Trophoblast cell (in vitro differentiated cells and primary cell): ENCODE measurements around the gene ACTMAP.

ENCODE experiments used
- DNase-seq, 2 donors: peaks; one replicate each; pipeline ENCODE4 v3.0.0-alpha.2; 2016
- H2AFZ ChIP-seq: 2 replicates; pipeline ENCODE4 v1.6.1; 2013; ENCODE audit warnings: low read length, moderate library complexity, mild to moderate bottlenecking; ENCODE audit not compliant: insufficient read depth, poor library complexity
- H2AK5ac ChIP-seq: 2 replicates; pipeline ENCODE4 v1.6.1; 2013; ENCODE audit warnings: mild to moderate bottlenecking, low read length
- H2BK120ac ChIP-seq: 2 replicates; pipeline ENCODE4 v1.6.1; 2013; ENCODE audit warnings: low read length, mild to moderate bottlenecking, moderate library complexity; ENCODE audit not compliant: insufficient read depth, poor library complexity
- H2BK12ac ChIP-seq: 2 replicates; pipeline ENCODE4 v1.6.1; 2013; ENCODE audit warnings: mild to moderate bottlenecking, low read length, moderate library complexity
- H2BK5ac ChIP-seq: 2 replicates; pipeline ENCODE4 v1.6.1; 2013; ENCODE audit warnings: low read length, low read depth, moderate library complexity, mild to moderate bottlenecking; ENCODE audit not compliant: poor library complexity
- H3K14ac ChIP-seq: 2 replicates; pipeline ENCODE4 v1.6.1; 2013; ENCODE audit warnings: mild to moderate bottlenecking, low read length
- H3K18ac ChIP-seq: 2 replicates; pipeline ENCODE4 v1.6.1; 2013; ENCODE audit warnings: mild to moderate bottlenecking, low read length
- H3K23ac ChIP-seq: 2 replicates; pipeline ENCODE4 v1.6.1; 2013; ENCODE audit warnings: low read length
- H3K27ac ChIP-seq: 2 replicates; pipeline ENCODE4 v1.5.1; 2013; ENCODE audit warnings: low read depth, mild to moderate bottlenecking, inconsistent platforms, low read length, moderate library complexity
- H3K27me3 ChIP-seq: 2 replicates; pipeline ENCODE4 v1.6.1; 2013; ENCODE audit warnings: inconsistent platforms, mild to moderate bottlenecking, low read length, moderate library complexity; ENCODE audit not compliant: insufficient read depth
- H3K36me3 ChIP-seq, 2 experiments: 1 replicate in 1 of 2; 2 replicates in 1 of 2; pipeline ENCODE4 v1.6.1; 2013; ENCODE audit warnings: low read length in 2 of 2, mild to moderate bottlenecking in 2 of 2, moderate library complexity in 1 of 2; ENCODE audit not compliant: insufficient read depth in 2 of 2, control insufficient read depth in 1 of 2
- H3K4ac ChIP-seq: 2 replicates; pipeline ENCODE4 v1.6.1; 2013; ENCODE audit warnings: low read depth, mild to moderate bottlenecking, low read length, moderate library complexity
- H3K4me1 ChIP-seq, 2 experiments: 1 replicate in 1 of 2; 2 replicates in 1 of 2; pipeline ENCODE4 v1.6.1; 2013; ENCODE audit warnings: low read length in 2 of 2, mild to moderate bottlenecking in 2 of 2, moderate library complexity in 1 of 2; ENCODE audit not compliant: insufficient read depth in 2 of 2, control insufficient read depth in 1 of 2
- H3K4me2 ChIP-seq: 2 replicates; pipeline ENCODE4 v1.6.1; 2013; ENCODE audit warnings: inconsistent platforms, mild to moderate bottlenecking, low read length, moderate library complexity
- H3K4me3 ChIP-seq: 2 replicates; pipeline ENCODE4 v1.5.1; 2013; ENCODE audit warnings: mild to moderate bottlenecking, low read depth, low read length, inconsistent platforms
- H3K79me1 ChIP-seq: one replicate; pipeline ENCODE4 v1.6.1; 2013; ENCODE audit warnings: low read length
- H3K79me2 ChIP-seq: 2 replicates; pipeline ENCODE4 v1.6.1; 2013; ENCODE audit warnings: low read length, mild to moderate bottlenecking; ENCODE audit not compliant: control insufficient read depth, insufficient read depth, poor library complexity
- H3K9ac ChIP-seq: 2 replicates; pipeline ENCODE4 v1.6.1; 2013; ENCODE audit warnings: mild to moderate bottlenecking, low read length
- H3K9me3 ChIP-seq: 2 replicates; pipeline ENCODE4 v1.6.1; 2013; ENCODE audit warnings: low read depth, mild to moderate bottlenecking, control low read depth, inconsistent platforms, low read length; ENCODE audit not compliant: insufficient read depth
- H4K12ac ChIP-seq: 2 replicates; pipeline ENCODE4 v1.6.1; 2013; ENCODE audit warnings: low read depth, mild to moderate bottlenecking, low read length, moderate library complexity
- H4K8ac ChIP-seq: 2 replicates; pipeline ENCODE4 v1.6.1; 2013; ENCODE audit warnings: low read depth, mild to moderate bottlenecking, low read length, moderate library complexity
- H4K91ac ChIP-seq: one replicate; pipeline ENCODE4 v1.6.1; 2013; ENCODE audit warnings: low read depth, mild to moderate bottlenecking, low read length, moderate library complexity
- WGBS: extraction: QIAGEN DNeasy Blood & Tissue Kit; methylation state at CpG from one replicate; pipeline ENCODE4 v1.1.7; 2013; ENCODE audit warnings: missing lambda C conversion rate; ENCODE audit not compliant: insufficient read length, insufficient coverage; ENCODE audit errors: extremely low coverage; 5-methylcytosine and 5-hydroxymethylcytosine counted together

The ACTMAP gene

DNA sequence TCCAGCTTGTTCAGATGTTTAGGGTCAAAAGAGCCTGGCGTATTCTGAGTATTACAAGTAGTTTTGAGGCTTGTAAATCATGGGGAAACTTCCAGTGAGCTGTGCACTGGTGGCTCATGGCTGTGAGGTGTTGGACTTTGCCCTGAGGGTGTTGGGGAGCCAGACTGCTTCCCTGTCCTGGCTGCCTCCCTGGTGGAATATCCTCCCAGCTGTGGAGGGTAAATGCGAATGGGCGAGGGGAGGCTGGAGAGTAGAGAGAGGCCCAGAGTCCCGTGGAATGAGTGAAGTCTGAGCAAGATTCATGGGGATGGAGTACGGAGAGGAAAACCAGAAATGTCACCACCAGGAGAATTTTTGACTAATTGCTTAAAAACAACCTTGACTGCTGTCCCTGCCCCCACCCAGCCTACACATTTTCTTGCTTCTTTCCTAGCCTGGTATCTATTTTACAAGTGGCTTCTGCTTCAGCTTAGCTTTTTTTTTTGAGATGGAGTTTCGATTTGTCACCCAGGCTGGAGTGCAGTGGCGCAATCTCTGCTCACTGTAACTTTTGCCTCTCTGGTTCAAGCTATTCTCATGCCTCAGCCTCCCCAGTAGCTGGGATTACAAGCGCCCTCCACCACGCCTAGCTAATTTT, 4.5 kb upstream of the ACTMAP start:
- H3K9me3 ChIP-seq = no peaks in the 10 kb centered on the region
- peak overlapping the region; percentile 32 for H3K4me2 ChIP-seq
- peak overlapping the region; percentile 71 for H3K4ac ChIP-seq
- peaks cover 38% of the 10 kb centered on the region for H3K79me2 ChIP-seq
- H2AK5ac ChIP-seq = peak overlapping the region; percentile 26
- H3K4me3 ChIP-seq = no peak overlapping the region
- no peak overlapping the region for H2BK5ac ChIP-seq
- no peak overlapping the region for H4K91ac ChIP-seq
- peaks cover 39 to 40% of the 10 kb centered on the region in 2 experiments for H3K36me3 ChIP-seq
- H3K79me1 ChIP-seq = peaks cover 19% of the 10 kb centered on the region
- H2BK12ac ChIP-seq = peak overlapping the region; percentile 11
- H3K9ac ChIP-seq = no peak overlapping the region
- no peak overlapping the region for H2AFZ ChIP-seq
- no peaks in the 10 kb centered on the region for H3K27me3 ChIP-seq
- WGBS = no CpG with 5 or more reads among the region's 9 CpGs
- DNase-seq = peak; percentile 84 to 85
- H3K4me1 ChIP-seq = peaks cover 24 to 28% of the 10 kb centered on the region in 2 experiments
- H3K18ac ChIP-seq = peak overlapping the region; percentile 17
- H3K27ac ChIP-seq = peak overlapping the region; percentile 36
- H4K8ac ChIP-seq = no peak overlapping the region
- no peak overlapping the region for H2BK120ac ChIP-seq
- H3K14ac ChIP-seq = no peak overlapping the region
- peak overlapping the region; percentile 31 for H4K12ac ChIP-seq
- H3K23ac ChIP-seq = no peak overlapping the region

DNA sequence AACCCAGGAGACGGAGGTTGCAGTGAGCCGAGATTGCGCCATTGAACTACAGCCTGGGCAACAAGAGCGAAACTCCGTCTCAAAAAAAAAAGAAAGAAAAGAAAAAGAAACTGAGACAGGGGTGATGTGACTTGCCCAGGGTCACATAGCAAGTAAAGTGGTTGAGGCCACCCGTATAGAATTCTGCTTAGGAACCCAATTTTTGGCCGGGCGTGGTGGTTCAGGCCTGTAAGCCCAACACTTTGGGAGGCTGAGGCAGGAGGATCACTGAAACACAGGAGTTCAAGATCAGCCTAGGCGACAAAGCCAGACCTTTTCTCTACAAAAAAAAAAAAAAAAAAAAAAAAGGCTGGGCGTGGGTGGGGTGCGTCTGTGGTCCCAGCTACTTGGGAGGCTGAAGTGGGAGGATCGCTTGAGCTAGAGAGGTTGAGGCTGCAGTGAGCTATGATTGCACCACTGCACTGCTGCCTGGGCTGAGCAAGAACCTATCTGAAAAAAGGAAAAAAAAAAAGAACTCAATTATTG, 2.0 kb upstream of the ACTMAP start:
- Histone ChIP-seq H3K4me1 (peaks cover 38 to 41% of the 10 kb centered on the region in 2 experiments), H3K4me3 (no peak overlapping the region), H2BK12ac (no peak overlapping the region), H3K23ac (no peak overlapping the region), H2AFZ (no peak overlapping the region), H4K8ac (no peak overlapping the region), H2AK5ac (no peak overlapping the region), H3K4me2 (peak overlapping the region; percentile 57), H4K91ac (peak overlapping the region; percentile 19), H4K12ac (no peak overlapping the region), H3K9me3 (no peaks in the 10 kb centered on the region), H3K79me2 (peaks cover 42% of the 10 kb centered on the region), H3K4ac (peak overlapping the region; percentile 98), H3K18ac (no peak overlapping the region), H3K27ac (no peak overlapping the region), H3K9ac (no peak overlapping the region), H2BK120ac (no peak overlapping the region), H2BK5ac (no peak overlapping the region), H3K27me3 (no peaks in the 10 kb centered on the region), H3K14ac (no peak overlapping the region), H3K36me3 (peaks cover 21 to 22% of the 10 kb centered on the region in 2 experiments), H3K79me1 (peaks cover 29% of the 10 kb centered on the region)
- DNase-seq = no peak
- WGBS = no CpG with 5 or more reads among the region's 12 CpGs

DNA sequence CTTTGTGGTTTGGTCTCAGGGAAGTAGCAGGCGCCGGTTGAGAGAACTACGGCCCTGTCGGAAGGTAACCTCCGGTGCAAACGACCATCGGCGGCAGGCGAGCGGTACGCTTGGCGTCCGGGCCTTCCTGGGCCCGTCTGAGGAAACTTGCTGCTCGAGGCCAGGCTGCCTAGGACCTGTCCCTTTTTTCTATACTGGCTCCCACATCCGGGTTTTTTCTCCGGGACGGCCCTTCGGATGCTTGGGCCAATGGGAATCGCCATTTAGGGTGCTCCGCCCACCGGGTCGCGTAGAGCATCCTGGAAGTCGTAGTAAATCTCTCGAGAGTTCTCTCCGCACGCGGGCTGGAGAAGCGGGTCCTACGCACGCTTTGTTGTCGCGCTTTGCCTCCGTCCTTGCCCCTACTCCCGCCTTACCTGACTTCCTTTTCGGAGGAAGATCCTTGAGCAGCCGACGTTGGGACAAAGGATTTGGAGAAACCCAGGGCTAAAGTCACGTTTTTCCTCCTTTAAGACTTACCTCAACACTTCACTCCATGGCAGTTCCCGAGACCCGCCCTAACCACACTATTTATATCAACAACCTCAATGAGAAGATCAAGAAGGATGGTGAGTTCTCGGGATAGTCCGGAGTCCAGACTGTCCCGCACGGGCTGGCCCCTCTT, 729 bp upstream of the ACTMAP start, which contains the start of gene SNRPA:
Gene SNRPA (plus strand): TSS at position 330 of the 664 bp plus-strand sequence. CDS start 206 bp downstream, at position 536.
- Histone ChIP-seq H3K4me3 (peak within 1 kb of the TSS; percentile 93), H4K12ac (peak within 1 kb of the TSS; percentile 83), H3K14ac (peak within 1 kb of the TSS; percentile 94), H2BK5ac (peak within 1 kb of the TSS; percentile 92), H3K36me3 (peaks cover 9 to 11% of the 10 kb centered on the region in 2 experiments), H2BK12ac (peak within 1 kb of the TSS; percentile 30), H3K9me3 (no peaks in the 10 kb centered on the region), H3K79me1 (peaks cover 29% of the 10 kb centered on the region), H3K4me2 (peak within 1 kb of the TSS; percentile 68), H2BK120ac (peak within 1 kb of the TSS; percentile 91), H3K9ac (peak within 1 kb of the TSS; percentile 97), H2AK5ac (peak within 1 kb of the TSS; percentile 93), H3K18ac (peak within 1 kb of the TSS; percentile 90), H3K4ac (peak within 1 kb of the TSS; percentile 98), H4K91ac (peak within 1 kb of the TSS; percentile 98), H3K27ac (peak within 1 kb of the TSS; percentile 91), H2AFZ (peak within 1 kb of the TSS; percentile 62), H4K8ac (peak within 1 kb of the TSS; percentile 98), H3K23ac (no peak within 1 kb of the TSS), H3K4me1 (peaks cover 33 to 34% of the 10 kb centered on the region in 2 experiments), H3K79me2 (peaks cover 35% of the 10 kb centered on the region), H3K27me3 (no peaks in the 10 kb centered on the region)
- no CpG with 5 or more reads among the region's 46 CpGs for WGBS
- DNase-seq = peak; percentile 99 to 100

DNA sequence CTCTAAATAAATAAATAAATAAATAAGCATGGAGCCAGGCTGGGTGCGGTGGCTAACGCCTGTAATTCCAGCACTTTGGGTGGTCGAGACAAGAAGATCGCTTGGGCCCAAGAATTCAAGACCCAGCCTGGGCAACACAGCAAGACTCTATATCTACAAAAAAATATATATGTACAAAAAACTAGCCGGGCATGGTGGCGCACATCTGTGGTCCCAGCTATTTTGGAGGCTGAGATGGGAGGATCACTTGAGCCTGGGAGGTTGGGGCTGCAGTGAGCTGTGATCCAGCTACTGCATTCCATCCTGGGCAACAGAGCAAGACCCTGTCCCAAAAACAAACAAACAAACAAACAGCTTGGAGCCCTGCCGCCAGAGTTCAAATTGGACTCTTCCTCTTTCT, 2.7 kb downstream of the ACTMAP start:
- no peaks in the 10 kb centered on the region for H3K9me3 ChIP-seq
- no peak overlapping the region for H4K12ac ChIP-seq
- no peak overlapping the region for H4K8ac ChIP-seq
- no peak overlapping the region for H2AFZ ChIP-seq
- no peak overlapping the region for H3K23ac ChIP-seq
- no peak overlapping the region for H2BK120ac ChIP-seq
- H4K91ac ChIP-seq = no peak overlapping the region
- H3K79me1 ChIP-seq = peaks cover 28% of the 10 kb centered on the region
- H2BK12ac ChIP-seq = no peak overlapping the region
- no peak for DNase-seq
- no peaks in the 10 kb centered on the region for H3K36me3 ChIP-seq
- no peak overlapping the region for H3K27ac ChIP-seq
- no peak overlapping the region for H3K4me3 ChIP-seq
- H3K79me2 ChIP-seq = peaks cover 17% of the 10 kb centered on the region
- H3K18ac ChIP-seq = no peak overlapping the region
- H3K9ac ChIP-seq = no peak overlapping the region
- peaks cover 30 to 31% of the 10 kb centered on the region in 2 experiments for H3K4me1 ChIP-seq
- no peak overlapping the region for H3K14ac ChIP-seq
- H3K4me2 ChIP-seq = no peak overlapping the region
- no peak overlapping the region for H2BK5ac ChIP-seq
- H2AK5ac ChIP-seq = no peak overlapping the region
- no peaks in the 10 kb centered on the region for H3K27me3 ChIP-seq
- no peak overlapping the region for H3K4ac ChIP-seq
- WGBS = no CpG with 5 or more reads among the region's 7 CpGs
